Panc1 (cell line): ENCODE measurements around the gene GPD1. TPM values are rescaled to one million over a fixed set of nuclear protein-coding genes. Genes with fewer than 3 reads are reported as not detected.

Experiments used
- ATAC-seq: fragments of 200-7000 bp; cut with Tn5 transposase; 2 replicates; pipeline ENCODE4 v1.9.1; 2020; ENCODE audit warnings: mild to moderate bottlenecking, moderate library complexity
- BruUV-seq: library from RNA; stranded (reverse); fragments of 400-500 nt; replicated peaks from 2 replicates; lab custom pipeline; 2021; lab: Mats Ljungman, UMichigan
- CTCF ChIA-PET: fragments of 300-600 bp; sonication (Branson Sonifier 250); formaldehyde crosslinking; loops from one replicate; lab custom pipeline; 2022; ENCODE audit warnings: antibody characterized with exemption; lab: Charles Lee
- POLR2A ChIA-PET: fragments of 300-600 bp; sonication (Branson Sonifier 250); formaldehyde crosslinking; loops from one replicate; lab custom pipeline; 2022; ENCODE audit warnings: antibody characterized with exemption; lab: Charles Lee
- DNase-seq: peaks from one replicate; pipeline ENCODE4 v3.0.0-alpha.2; 2010; ENCODE audit warnings: low read depth, low spot score
- H3K27ac ChIP-seq: 2 replicates; pipeline ENCODE4 v1.5.1; 2011; ENCODE audit warnings: mild to moderate bottlenecking, low read length, inconsistent platforms
- H3K27me3 ChIP-seq: fragments of 200-500 bp; sonication (Bioruptor generic); 2 replicates; pipeline ENCODE4 v1.6.0; 2014; ENCODE audit warnings: low read length, inconsistent platforms; ENCODE audit not compliant: control insufficient read depth, insufficient read depth
- H3K36me3 ChIP-seq: fragments of 200-500 bp; sonication (Bioruptor generic); 2 replicates; pipeline ENCODE4 v1.5.1; 2014; ENCODE audit warnings: inconsistent platforms, mild to moderate bottlenecking, low read length, moderate library complexity; ENCODE audit not compliant: control insufficient read depth, insufficient read depth
- H3K4me1 ChIP-seq: 2 replicates; pipeline ENCODE4 v1.5.1; 2011; ENCODE audit warnings: inconsistent platforms, mild to moderate bottlenecking, low read length, moderate library complexity; ENCODE audit not compliant: control insufficient read depth, insufficient read depth
- H3K4me3 ChIP-seq, 2 experiments: 2 replicates each; pipeline ENCODE4 v1.5.1; 2011 to 2012; ENCODE audit warnings: low read depth in 2 of 2, low read length in 2 of 2, mild to moderate bottlenecking in 2 of 2, inconsistent platforms in 1 of 2, moderate library complexity in 1 of 2
- H3K9me3 ChIP-seq: fragments of 200-500 bp; sonication (Bioruptor generic); 2 replicates; pipeline ENCODE4 v1.5.1; 2014; ENCODE audit warnings: low read depth, mild to moderate bottlenecking, inconsistent platforms, low read length, moderate library complexity; ENCODE audit not compliant: control insufficient read depth, insufficient read depth
- POLR2AphosphoS5 ChIP-seq: IDR thresholded peaks from 2 replicates; pipeline ENCODE4 v1.6.1; 2012; ENCODE audit warnings: mild to moderate bottlenecking, low read depth, low read length, moderate library complexity
- SIN3A ChIP-seq: IDR thresholded peaks from 2 replicates; pipeline ENCODE4 v1.6.1; 2012; ENCODE audit warnings: low read depth, mild to moderate bottlenecking, low read length, moderate library complexity, borderline replicate concordance; ENCODE audit not compliant: insufficient read depth
- TCF7L2 ChIP-seq: IDR thresholded peaks from 2 replicates; pipeline ENCODE4 v1.6.1; 2011; ENCODE audit warnings: mild to moderate bottlenecking, low read depth, low read length, inconsistent platforms
- in situ Hi-C: cut with HindIII; loops from 2 replicates; pipeline ENCODE4 v1.10.0; 2016; ENCODE audit warnings: low sequenced_read_pairs, low pct_unique_long_range_greater_than_20kb
- intact Hi-C: fragments of 100-400 bp; cut with micrococcal nuclease; formaldehyde crosslinking; loops from one replicate; pipeline ENCODE4 v1.10.0; 2022; ENCODE audit not compliant: unreplicated experiment
- total RNA-seq: library from RNA; stranded (reverse); gene quantifications from one replicate; pipeline ENCODE4 v1.2.1, GENCODE V29; 2021; ENCODE audit not compliant: unreplicated experiment
- TF ChIP-seq, protein P1 (sequence below), 2 experiments: IDR thresholded peaks; 2 replicates each; pipeline ENCODE4 v1.6.1; 2011 to 2012; ENCODE audit warnings: low read depth in 2 of 2, control low read depth in 1 of 2, low read length in 1 of 2, mild to moderate bottlenecking in 1 of 2, moderate library complexity in 1 of 2; ENCODE audit not compliant: insufficient read depth in 1 of 2
- TF ChIP-seq, protein P2 (sequence below): fragments of 450-650 bp; IDR thresholded peaks from 2 replicates; pipeline ENCODE4 v1.5.1; 2017; ENCODE audit warnings: mild to moderate bottlenecking

GPD1 gene
- total RNA-seq, 1 experiment from 2014 or later = 0.28 TPM

DNA sequence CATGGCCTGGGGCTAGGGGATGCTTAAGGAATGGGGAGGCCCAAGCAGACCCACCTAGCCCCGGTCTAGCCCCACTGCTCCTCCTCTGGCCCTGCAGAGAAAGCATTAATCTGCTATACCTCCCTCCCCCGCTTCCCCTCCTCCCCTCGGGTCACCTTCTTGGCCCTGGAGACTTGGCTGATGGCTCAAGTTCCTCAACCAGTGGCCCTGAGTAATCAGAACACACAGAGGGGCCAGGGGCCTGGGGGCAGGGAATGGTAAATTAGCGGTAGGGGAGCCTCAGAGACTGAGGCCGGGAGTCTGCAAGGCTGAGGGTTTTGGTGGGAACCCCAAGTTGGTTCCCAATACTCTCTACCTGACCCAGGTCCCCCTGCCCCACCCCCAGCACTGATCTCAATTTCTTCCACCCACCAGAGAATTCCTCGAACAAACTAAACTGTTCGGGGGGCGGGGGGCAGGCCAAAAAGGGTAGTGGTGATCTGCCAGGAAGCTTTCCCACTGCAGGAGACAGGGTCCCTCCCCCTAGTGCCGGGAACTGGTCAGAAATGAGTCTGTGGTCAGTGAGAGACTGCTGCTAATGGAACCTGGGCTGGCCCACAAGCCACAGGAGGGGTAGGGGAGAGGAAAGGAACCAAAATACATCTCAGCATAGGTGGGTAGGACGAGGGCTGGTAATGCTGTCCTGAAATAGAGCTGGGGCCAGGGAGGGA, 31.5 kb upstream of the GPD1 start:
- ATAC-seq = no peak
- ChIA-PET POLR2A (interaction anchor here (0.6 to 0.7 kb wide), 2 partner anchors 107 to 122 kb away, joined by 3 to 7 read pairs; no protein-coding TSS in a partner anchor), CTCF (interaction anchor here (0.5 kb wide), 1 partner anchor 273 kb away, joined by 5 read pairs; no protein-coding TSS in a partner anchor)
- no peaks in the 10 kb centered on the region for H3K36me3 ChIP-seq
- no peak for TF ChIP-seq TCF7L2
- TF ChIP-seq SIN3A = no peak
- TF ChIP-seq POLR2AphosphoS5 = no peak
- TF ChIP-seq, protein P1, sequence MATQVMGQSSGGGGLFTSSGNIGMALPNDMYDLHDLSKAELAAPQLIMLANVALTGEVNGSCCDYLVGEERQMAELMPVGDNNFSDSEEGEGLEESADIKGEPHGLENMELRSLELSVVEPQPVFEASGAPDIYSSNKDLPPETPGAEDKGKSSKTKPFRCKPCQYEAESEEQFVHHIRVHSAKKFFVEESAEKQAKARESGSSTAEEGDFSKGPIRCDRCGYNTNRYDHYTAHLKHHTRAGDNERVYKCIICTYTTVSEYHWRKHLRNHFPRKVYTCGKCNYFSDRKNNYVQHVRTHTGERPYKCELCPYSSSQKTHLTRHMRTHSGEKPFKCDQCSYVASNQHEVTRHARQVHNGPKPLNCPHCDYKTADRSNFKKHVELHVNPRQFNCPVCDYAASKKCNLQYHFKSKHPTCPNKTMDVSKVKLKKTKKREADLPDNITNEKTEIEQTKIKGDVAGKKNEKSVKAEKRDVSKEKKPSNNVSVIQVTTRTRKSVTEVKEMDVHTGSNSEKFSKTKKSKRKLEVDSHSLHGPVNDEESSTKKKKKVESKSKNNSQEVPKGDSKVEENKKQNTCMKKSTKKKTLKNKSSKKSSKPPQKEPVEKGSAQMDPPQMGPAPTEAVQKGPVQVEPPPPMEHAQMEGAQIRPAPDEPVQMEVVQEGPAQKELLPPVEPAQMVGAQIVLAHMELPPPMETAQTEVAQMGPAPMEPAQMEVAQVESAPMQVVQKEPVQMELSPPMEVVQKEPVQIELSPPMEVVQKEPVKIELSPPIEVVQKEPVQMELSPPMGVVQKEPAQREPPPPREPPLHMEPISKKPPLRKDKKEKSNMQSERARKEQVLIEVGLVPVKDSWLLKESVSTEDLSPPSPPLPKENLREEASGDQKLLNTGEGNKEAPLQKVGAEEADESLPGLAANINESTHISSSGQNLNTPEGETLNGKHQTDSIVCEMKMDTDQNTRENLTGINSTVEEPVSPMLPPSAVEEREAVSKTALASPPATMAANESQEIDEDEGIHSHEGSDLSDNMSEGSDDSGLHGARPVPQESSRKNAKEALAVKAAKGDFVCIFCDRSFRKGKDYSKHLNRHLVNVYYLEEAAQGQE (IDR thresholded peaks at IDR 0.05; ENCODE audit: insufficient read depth in 1 of 2, low read depth in 2 of 2, low read length in 1 of 2) = no peak
- TF ChIP-seq, protein P2, sequence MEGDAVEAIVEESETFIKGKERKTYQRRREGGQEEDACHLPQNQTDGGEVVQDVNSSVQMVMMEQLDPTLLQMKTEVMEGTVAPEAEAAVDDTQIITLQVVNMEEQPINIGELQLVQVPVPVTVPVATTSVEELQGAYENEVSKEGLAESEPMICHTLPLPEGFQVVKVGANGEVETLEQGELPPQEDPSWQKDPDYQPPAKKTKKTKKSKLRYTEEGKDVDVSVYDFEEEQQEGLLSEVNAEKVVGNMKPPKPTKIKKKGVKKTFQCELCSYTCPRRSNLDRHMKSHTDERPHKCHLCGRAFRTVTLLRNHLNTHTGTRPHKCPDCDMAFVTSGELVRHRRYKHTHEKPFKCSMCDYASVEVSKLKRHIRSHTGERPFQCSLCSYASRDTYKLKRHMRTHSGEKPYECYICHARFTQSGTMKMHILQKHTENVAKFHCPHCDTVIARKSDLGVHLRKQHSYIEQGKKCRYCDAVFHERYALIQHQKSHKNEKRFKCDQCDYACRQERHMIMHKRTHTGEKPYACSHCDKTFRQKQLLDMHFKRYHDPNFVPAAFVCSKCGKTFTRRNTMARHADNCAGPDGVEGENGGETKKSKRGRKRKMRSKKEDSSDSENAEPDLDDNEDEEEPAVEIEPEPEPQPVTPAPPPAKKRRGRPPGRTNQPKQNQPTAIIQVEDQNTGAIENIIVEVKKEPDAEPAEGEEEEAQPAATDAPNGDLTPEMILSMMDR = no peak
- no peaks in the 10 kb centered on the region for H3K9me3 ChIP-seq
- in situ Hi-C loops (no loop called here), intact Hi-C loops (no loop called here)
- BruUV-seq = no TSS peak
- H3K27ac ChIP-seq = no peak overlapping the region
- DNase-seq = no peak
- no peak overlapping the region for H3K4me3 ChIP-seq
- no peaks in the 10 kb centered on the region for H3K27me3 ChIP-seq
- 0 out of 2 replicates have a peak, but pooled peaks cover 3% of the 10 kb centered on the region for H3K4me1 ChIP-seq

DNA sequence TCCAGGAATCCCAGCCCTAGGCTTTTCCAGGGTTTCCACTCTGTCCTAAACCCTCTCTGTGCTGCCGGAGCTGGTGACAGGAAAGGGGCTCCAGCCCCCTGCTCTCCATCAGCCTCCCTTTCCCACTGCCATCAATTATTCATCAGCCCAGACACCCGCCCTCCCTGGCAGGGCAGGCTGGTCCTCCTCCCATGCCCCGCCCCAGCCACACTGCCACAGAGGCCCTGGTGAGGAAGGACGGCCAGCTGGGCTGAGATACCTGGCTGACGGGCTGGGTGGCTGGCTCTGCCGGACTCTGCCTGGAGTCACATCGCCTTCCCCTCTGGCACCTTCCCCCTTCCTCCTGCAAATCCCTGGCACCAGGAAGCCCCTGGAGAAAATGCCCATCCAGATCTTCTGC, 30.6 kb upstream of the GPD1 start:
- Histone ChIP-seq H3K9me3 (no peaks in the 10 kb centered on the region), H3K4me3 (no peak overlapping the region), H3K27ac (no peak overlapping the region), H3K27me3 (no peaks in the 10 kb centered on the region), H3K4me1 (0 out of 2 replicates have a peak, but pooled peaks cover 3% of the 10 kb centered on the region), H3K36me3 (no peaks in the 10 kb centered on the region)
- POLR2A ChIA-PET = no interaction called here
- CTCF ChIA-PET = interaction anchor here (0.5 to 0.7 kb wide), 2 partner anchors 106 to 272 kb away, joined by 3 to 5 read pairs; no protein-coding TSS in a partner anchor
- DNase-seq (no peak), ATAC-seq (no peak)
- intact Hi-C loops = no loop called here
- TF ChIP-seq, protein P2 = no peak
- TF ChIP-seq TCF7L2 (no peak), SIN3A (no peak), POLR2AphosphoS5 (no peak)
- TF ChIP-seq, protein P1 (IDR thresholded peaks at IDR 0.05; ENCODE audit: insufficient read depth in 1 of 2, low read depth in 2 of 2, low read length in 1 of 2) = no peak
- BruUV-seq = no TSS peak
- in situ Hi-C loops = no loop called here
